Measurements from ENCODE around the gene OR13J1. TPM values are rescaled to one million over a fixed set of nuclear protein-coding genes. Genes with fewer than 3 reads are reported as not detected.
A peak's percentile ranks its signal among the peaks of the same experiment; 100 is the strongest.

OR13J1 gene, protein sequence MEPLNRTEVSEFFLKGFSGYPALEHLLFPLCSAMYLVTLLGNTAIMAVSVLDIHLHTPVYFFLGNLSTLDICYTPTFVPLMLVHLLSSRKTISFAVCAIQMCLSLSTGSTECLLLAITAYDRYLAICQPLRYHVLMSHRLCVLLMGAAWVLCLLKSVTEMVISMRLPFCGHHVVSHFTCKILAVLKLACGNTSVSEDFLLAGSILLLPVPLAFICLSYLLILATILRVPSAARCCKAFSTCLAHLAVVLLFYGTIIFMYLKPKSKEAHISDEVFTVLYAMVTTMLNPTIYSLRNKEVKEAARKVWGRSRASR
- total RNA-seq: not detected
- long read RNA-seq: 0 reads

DNA sequence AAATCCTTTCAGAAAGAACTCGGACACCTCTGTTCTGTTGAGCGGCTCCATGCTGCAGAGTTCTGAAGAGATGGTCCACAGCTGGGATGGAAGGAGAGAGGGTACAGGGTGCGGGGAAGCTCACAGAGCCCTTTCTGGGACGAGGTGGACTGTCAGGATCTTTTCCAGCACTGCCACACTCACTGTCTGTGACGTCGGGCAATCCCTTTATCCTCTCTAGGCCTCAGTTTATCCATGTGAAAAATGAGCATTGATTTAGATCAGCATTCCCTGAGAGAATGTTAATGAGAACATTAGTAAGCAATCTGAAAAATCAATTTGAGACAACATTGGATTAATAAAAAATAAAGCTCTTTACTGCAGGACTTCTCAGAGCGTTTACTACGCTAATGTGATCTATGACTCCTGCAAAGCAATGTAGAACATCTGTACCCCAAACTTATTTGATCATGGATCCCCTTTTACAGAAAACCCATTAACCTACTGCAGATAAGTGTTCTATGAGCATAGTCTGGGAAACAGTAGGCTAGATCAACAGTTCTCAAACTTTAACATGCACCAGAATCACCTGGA is at the start of gene OR13J1:
TSS of gene OR13J1 (minus strand) at position 51 of the 573 bp plus-strand sequence. CDS start at position 51, 0 bp downstream.
- ATAC-seq (no peak), DNase-seq (no peak)
- Histone ChIP-seq H3K4me3 (no peak within 1 kb of the TSS), H3K4me1 (no peaks in the 10 kb centered on the region), H3K36me3 (no peaks in the 10 kb centered on the region), H3K27ac (no peak within 1 kb of the TSS), H3K9me3 (no peaks in the 10 kb centered on the region), H3K27me3 (ENCODE audit: low read depth) (peaks cover 6% of the 10 kb centered on the region)
- TF ChIP-seq, protein P1, sequence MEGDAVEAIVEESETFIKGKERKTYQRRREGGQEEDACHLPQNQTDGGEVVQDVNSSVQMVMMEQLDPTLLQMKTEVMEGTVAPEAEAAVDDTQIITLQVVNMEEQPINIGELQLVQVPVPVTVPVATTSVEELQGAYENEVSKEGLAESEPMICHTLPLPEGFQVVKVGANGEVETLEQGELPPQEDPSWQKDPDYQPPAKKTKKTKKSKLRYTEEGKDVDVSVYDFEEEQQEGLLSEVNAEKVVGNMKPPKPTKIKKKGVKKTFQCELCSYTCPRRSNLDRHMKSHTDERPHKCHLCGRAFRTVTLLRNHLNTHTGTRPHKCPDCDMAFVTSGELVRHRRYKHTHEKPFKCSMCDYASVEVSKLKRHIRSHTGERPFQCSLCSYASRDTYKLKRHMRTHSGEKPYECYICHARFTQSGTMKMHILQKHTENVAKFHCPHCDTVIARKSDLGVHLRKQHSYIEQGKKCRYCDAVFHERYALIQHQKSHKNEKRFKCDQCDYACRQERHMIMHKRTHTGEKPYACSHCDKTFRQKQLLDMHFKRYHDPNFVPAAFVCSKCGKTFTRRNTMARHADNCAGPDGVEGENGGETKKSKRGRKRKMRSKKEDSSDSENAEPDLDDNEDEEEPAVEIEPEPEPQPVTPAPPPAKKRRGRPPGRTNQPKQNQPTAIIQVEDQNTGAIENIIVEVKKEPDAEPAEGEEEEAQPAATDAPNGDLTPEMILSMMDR (IDR thresholded peaks at IDR 0.05): no peak
- intact Hi-C loops (cut with DNase I): no loop called here

DNA sequence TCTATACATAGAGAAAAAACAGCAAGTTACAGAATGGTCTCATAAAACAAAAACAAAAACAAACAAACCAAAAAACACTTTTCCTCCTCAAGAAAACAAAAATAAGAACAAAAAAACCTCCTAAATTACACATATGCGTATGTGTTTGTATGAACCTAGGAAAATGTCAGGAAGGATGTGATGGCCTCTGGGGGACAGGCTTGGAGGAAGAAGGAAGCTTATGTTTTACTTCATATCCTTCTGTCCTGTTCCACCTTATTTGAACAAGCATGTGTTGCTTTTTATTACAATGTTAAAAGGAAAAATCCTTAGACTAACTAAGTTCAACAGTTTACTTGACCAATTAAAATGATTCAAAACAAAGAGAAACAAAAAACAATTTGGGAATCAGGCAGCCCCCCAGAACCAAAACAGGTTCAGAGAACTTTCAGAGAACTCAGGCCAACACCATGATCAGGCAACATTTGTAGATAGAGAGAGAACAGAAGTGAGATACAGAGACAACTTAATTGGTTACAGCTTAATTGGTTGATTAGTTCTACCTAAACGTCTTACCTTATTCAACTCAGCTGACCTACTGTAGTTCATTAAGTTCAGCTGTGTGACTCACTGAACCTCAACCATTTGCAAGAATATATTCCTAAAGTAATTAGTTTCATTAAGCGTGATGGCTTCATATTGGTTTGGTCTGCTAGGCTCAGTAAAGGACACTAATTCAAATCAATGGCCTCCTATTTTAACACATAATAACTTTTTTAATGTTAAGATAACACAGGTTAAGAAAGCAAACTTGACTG is 49.2 kb upstream of the OR13J1 start:
- no peak overlapping the region for H3K4me3 ChIP-seq
- ATAC-seq (no peak), DNase-seq (no peak)
- TF ChIP-seq, protein P1 (IDR thresholded peaks at IDR 0.05): no peak
- intact Hi-C loops (cut with DNase I): no loop called here
- H3K9me3 ChIP-seq: no peaks in the 10 kb centered on the region
- H3K27me3 ChIP-seq (ENCODE audit: low read depth): no peaks in the 10 kb centered on the region
- H3K36me3 ChIP-seq: no peaks in the 10 kb centered on the region
- H3K27ac ChIP-seq: peak overlapping the region; percentile 34
- H3K4me1 ChIP-seq: peaks cover 13% of the 10 kb centered on the region

DNA sequence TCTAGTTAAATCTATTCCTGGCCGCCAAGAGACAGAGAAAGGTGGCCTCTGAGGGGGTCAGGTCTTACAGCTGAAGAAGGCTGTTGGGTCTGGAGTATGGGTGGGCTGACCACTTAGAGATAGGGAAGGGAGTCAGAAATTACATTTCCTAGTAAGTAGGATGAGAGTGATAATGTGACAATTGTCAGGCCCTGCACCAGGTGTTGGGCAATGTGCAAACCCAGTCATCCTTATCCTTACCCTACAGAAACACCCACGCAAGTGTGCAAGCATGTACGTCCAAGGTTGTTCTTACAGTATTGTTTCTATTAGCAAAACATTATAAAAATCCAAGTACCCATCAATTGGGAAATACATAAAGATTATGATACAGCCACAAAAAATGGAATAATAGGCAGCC is 48.6 kb upstream of the OR13J1 start:
- H3K36me3 ChIP-seq: no peaks in the 10 kb centered on the region
- H3K9me3 ChIP-seq: no peaks in the 10 kb centered on the region
- TF ChIP-seq, protein P1 (IDR thresholded peaks at IDR 0.05): no peak
- peaks cover 7% of the 10 kb centered on the region for H3K4me1 ChIP-seq
- no peak for DNase-seq
- no peaks in the 10 kb centered on the region for H3K27me3 ChIP-seq (ENCODE audit: low read depth)
- H3K4me3 ChIP-seq: no peak overlapping the region
- intact Hi-C loops (cut with DNase I): no loop called here
- no peak overlapping the region for H3K27ac ChIP-seq
- no peak for ATAC-seq

DNA sequence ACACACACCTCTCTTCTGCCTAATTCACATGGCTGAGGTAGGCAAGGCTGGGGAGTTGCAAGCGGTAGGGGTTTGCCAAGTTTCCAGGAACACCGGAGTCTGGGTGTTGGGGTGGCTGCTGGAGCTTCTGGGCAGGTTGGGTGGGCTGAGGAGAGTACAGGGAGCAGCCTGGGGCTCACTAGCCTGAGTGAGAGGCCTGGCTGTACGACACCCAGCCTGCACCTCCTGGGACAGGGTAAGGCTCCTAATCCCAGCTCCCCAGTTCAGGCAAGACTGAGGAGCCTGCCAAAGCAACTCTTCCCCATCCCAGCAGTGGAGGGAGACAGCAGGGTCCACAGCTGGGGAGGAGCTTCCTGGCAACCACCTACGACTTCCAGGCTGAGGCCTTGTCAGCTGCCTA is 47.1 kb upstream of the OR13J1 start:
- H3K27ac ChIP-seq: no peak overlapping the region
- H3K9me3 ChIP-seq: no peaks in the 10 kb centered on the region
- no peak overlapping the region for H3K4me3 ChIP-seq
- TF ChIP-seq, protein P1 (IDR thresholded peaks at IDR 0.05): no peak
- peaks cover 4% of the 10 kb centered on the region for H3K4me1 ChIP-seq
- DNase-seq (no peak), ATAC-seq (no peak)
- intact Hi-C loops (cut with DNase I): no loop called here
- H3K36me3 ChIP-seq: no peaks in the 10 kb centered on the region
- H3K27me3 ChIP-seq (ENCODE audit: low read depth): no peaks in the 10 kb centered on the region

DNA sequence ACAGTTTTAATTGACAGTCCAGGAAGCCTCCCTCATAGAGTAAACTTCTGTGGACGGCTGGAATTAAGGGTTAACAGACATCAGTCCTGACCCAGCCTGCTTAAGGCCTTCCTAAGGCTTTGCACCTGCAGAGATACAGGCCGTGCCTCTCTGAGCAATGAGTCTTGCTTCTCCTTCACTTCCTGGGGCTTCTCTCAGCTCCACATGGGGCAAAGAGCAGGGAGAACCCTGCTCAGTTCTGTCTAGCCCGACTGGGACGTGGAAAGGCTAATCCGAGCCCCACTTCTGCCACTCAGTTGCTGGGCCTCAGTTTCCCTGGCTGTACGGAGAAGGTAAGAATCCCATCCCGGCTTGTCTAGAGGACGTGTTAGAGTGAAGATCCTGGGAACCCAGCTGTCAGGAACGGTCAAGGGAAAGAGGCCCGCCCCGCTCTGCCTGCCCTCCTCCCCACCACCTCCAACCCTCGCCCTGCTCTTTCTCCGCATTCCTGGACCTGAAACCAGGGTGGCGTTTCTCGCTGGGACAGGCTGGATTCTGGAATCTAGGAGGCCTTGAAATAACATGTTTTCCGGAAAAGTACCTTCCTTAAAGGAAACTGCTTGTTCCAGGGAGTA is 45.6 kb upstream of the OR13J1 start:
- TF ChIP-seq, protein P1 (IDR thresholded peaks at IDR 0.05): no peak
- Histone ChIP-seq H3K4me3 (no peak overlapping the region), H3K27ac (no peak overlapping the region), H3K9me3 (no peaks in the 10 kb centered on the region), H3K36me3 (no peaks in the 10 kb centered on the region), H3K4me1 (peaks cover 13% of the 10 kb centered on the region), H3K27me3 (ENCODE audit: low read depth) (no peaks in the 10 kb centered on the region)
- ATAC-seq (no peak), DNase-seq (no peak)
- intact Hi-C loops (cut with DNase I): no loop called here

Data from lower lobe of right lung (tissue), 2 donors.